ENCODE measurements around the gene SIK3. TPM values are rescaled to one million over a fixed set of nuclear protein-coding genes. Genes with fewer than 3 reads are reported as not detected.

The SIK3 gene
- total RNA-seq, 1 donor: 25.7 TPM

DNA sequence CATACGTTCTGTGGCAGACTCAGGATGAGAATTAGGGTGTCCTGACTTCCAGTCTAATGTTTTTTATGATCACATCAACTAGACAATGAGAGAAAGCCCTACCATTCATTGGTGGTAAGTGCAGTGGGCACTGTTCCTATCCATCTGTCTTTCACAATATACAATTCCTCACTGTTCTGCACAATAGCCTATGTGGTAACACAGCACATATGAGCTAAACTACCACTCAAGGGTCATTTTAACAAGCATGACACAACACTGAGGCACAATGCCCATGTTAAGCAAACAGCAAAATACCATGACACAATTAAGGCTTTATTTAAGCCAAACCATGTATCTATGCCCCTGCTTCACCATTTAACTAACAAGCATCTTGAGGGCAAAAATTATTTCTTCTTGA, 52.3 kb downstream of the SIK3 start:
- H3K27me3 ChIP-seq (ENCODE audit: insufficient read depth, low read length): no peaks in the 10 kb centered on the region
- H3K4me1 ChIP-seq (ENCODE audit: insufficient read depth, low read length): peaks cover 29% of the 10 kb centered on the region
- peak; percentile 11 for DNase-seq (ENCODE audit: insufficient read length, low spot score, missing footprints)
- H3K27ac ChIP-seq (ENCODE audit: low read depth, low read length): no peak overlapping the region
- TF ChIP-seq, protein P1, sequence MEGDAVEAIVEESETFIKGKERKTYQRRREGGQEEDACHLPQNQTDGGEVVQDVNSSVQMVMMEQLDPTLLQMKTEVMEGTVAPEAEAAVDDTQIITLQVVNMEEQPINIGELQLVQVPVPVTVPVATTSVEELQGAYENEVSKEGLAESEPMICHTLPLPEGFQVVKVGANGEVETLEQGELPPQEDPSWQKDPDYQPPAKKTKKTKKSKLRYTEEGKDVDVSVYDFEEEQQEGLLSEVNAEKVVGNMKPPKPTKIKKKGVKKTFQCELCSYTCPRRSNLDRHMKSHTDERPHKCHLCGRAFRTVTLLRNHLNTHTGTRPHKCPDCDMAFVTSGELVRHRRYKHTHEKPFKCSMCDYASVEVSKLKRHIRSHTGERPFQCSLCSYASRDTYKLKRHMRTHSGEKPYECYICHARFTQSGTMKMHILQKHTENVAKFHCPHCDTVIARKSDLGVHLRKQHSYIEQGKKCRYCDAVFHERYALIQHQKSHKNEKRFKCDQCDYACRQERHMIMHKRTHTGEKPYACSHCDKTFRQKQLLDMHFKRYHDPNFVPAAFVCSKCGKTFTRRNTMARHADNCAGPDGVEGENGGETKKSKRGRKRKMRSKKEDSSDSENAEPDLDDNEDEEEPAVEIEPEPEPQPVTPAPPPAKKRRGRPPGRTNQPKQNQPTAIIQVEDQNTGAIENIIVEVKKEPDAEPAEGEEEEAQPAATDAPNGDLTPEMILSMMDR (IDR thresholded peaks at IDR 0.05; ENCODE audit: extremely low read depth, low read depth, low read length): no peak
- peaks cover 82% of the 10 kb centered on the region for H3K79me2 ChIP-seq (ENCODE audit: insufficient read depth, low read length)
- H3K36me3 ChIP-seq (ENCODE audit: insufficient read depth, low read length): no peaks in the 10 kb centered on the region
- H4K20me1 ChIP-seq (ENCODE audit: insufficient read depth, low read length): peaks cover 41% of the 10 kb centered on the region
- H3K4me3 ChIP-seq (ENCODE audit: insufficient read depth, low read length): no peak overlapping the region
- H3K4me2 ChIP-seq (ENCODE audit: insufficient read depth, low read length): no peak overlapping the region
- no peaks in the 10 kb centered on the region for H3K9me3 ChIP-seq (ENCODE audit: low read depth, low read length)
- H2AFZ ChIP-seq (ENCODE audit: low read length): no peak overlapping the region

DNA sequence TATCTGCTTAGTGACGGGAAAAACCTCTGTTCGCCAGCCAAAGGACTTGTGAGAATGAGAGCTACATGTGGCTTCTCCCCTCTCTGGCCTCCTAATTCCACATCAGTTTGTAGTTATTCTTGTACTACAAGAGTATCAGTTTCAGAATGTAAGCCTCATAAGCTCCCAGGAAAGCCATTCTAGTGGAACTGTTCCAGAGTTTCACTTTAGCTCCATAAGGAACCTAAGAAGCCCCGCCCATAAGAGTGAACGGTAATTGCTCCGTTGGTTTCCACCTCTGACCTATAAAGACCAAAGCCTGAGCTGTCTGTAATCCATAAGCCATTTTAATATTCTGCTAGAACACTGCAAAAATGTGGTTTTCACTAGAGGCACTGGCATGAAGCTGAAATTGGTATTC, 53.0 kb downstream of the SIK3 start:
- H3K27ac ChIP-seq (ENCODE audit: low read depth, low read length): peak overlapping the region; percentile 21
- no peaks in the 10 kb centered on the region for H3K9me3 ChIP-seq (ENCODE audit: low read depth, low read length)
- no peak overlapping the region for H2AFZ ChIP-seq (ENCODE audit: low read length)
- peaks cover 82% of the 10 kb centered on the region for H3K79me2 ChIP-seq (ENCODE audit: insufficient read depth, low read length)
- H3K4me1 ChIP-seq (ENCODE audit: insufficient read depth, low read length): peaks cover 30% of the 10 kb centered on the region
- TF ChIP-seq, protein P1 (IDR thresholded peaks at IDR 0.05; ENCODE audit: extremely low read depth, low read depth, low read length): no peak
- peak overlapping the region; percentile 41 for H3K4me2 ChIP-seq (ENCODE audit: insufficient read depth, low read length)
- no peaks in the 10 kb centered on the region for H3K27me3 ChIP-seq (ENCODE audit: insufficient read depth, low read length)
- peak; percentile 62 for DNase-seq (ENCODE audit: insufficient read length, low spot score, missing footprints)
- peaks cover 45% of the 10 kb centered on the region for H4K20me1 ChIP-seq (ENCODE audit: insufficient read depth, low read length)
- H3K4me3 ChIP-seq (ENCODE audit: insufficient read depth, low read length): no peak overlapping the region
- H3K36me3 ChIP-seq (ENCODE audit: insufficient read depth, low read length): no peaks in the 10 kb centered on the region

DNA sequence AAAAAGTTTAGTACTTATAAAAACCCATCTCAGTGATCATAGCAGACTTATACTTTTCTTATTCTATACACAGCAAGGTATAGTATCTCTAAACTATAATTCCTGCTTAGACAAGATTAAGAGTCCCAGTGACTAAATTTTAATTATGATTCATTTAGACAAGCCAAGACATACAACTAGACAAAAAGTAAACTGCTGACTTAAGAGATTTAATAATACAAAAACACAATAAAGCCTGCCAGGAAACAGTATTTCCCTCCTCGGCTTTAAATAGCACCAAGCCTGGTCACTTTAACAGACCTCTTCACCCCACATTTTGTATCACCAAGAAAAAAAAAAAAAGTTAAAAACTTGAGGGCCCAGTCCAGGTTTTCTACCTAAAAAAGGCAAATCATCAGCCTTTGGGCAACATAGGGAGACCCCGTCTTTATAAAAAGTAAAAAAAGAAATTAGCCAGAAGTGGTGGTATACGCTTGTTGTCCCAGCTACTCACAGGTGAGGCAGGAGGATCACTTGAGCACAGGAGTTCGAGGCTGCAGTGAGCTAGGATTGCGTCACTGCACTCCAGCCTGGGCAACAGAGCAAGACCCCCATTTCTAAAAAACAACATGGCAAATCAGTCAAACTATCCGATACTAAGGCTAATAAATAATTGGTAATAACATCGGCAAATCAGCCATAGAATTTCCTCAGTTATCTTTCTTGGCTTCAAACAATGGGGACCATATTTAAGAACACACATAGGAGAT, 53.8 kb downstream of the SIK3 start:
- Histone ChIP-seq H3K4me2 (ENCODE audit: insufficient read depth, low read length) (peak overlapping the region; percentile 41), H3K27me3 (ENCODE audit: insufficient read depth, low read length) (no peaks in the 10 kb centered on the region), H3K4me3 (ENCODE audit: insufficient read depth, low read length) (no peak overlapping the region), H3K79me2 (ENCODE audit: insufficient read depth, low read length) (peaks cover 83% of the 10 kb centered on the region), H3K36me3 (ENCODE audit: insufficient read depth, low read length) (no peaks in the 10 kb centered on the region), H2AFZ (ENCODE audit: low read length) (no peak overlapping the region), H3K9me3 (ENCODE audit: low read depth, low read length) (no peaks in the 10 kb centered on the region), H3K27ac (ENCODE audit: low read depth, low read length) (peak overlapping the region; percentile 21), H3K4me1 (ENCODE audit: insufficient read depth, low read length) (peaks cover 34% of the 10 kb centered on the region), H4K20me1 (ENCODE audit: insufficient read depth, low read length) (peaks cover 47% of the 10 kb centered on the region)
- DNase-seq (ENCODE audit: insufficient read length, low spot score, missing footprints): no peak
- TF ChIP-seq, protein P1 (IDR thresholded peaks at IDR 0.05; ENCODE audit: extremely low read depth, low read depth, low read length): no peak

DNA sequence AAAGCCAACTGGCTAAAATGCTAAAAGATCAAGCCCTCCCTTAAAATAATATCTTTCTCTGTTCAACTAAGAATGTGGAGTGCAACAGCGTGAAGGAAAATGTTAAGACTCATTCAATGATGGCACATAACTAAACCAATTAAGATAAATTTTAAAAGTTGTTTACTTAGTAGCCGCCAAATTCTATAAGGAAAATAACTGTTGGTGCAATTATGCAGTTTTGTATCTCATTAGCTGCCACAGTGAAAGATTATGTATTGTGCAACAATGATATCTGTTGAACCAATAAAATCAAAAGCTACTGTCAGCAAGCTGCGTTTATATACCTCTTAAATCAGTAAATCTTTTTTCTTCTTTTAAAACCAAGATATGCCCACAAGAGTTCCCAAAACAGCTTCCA, 55.5 kb downstream of the SIK3 start:
- H3K36me3 ChIP-seq (ENCODE audit: insufficient read depth, low read length): no peaks in the 10 kb centered on the region
- H3K27ac ChIP-seq (ENCODE audit: low read depth, low read length): no peak overlapping the region
- H3K79me2 ChIP-seq (ENCODE audit: insufficient read depth, low read length): peaks cover 81% of the 10 kb centered on the region
- H4K20me1 ChIP-seq (ENCODE audit: insufficient read depth, low read length): peaks cover 46% of the 10 kb centered on the region
- H3K4me3 ChIP-seq (ENCODE audit: insufficient read depth, low read length): no peak overlapping the region
- no peaks in the 10 kb centered on the region for H3K9me3 ChIP-seq (ENCODE audit: low read depth, low read length)
- H3K4me1 ChIP-seq (ENCODE audit: insufficient read depth, low read length): peaks cover 34% of the 10 kb centered on the region
- H3K27me3 ChIP-seq (ENCODE audit: insufficient read depth, low read length): no peaks in the 10 kb centered on the region
- TF ChIP-seq, protein P1 (IDR thresholded peaks at IDR 0.05; ENCODE audit: extremely low read depth, low read depth, low read length): no peak
- no peak overlapping the region for H3K4me2 ChIP-seq (ENCODE audit: insufficient read depth, low read length)
- no peak for DNase-seq (ENCODE audit: insufficient read length, low spot score, missing footprints)
- H2AFZ ChIP-seq (ENCODE audit: low read length): no peak overlapping the region

All from osteoblast (primary cell).